DMS 273 (cell line): Measurements from ENCODE around the gene TTC28.
A peak's percentile ranks its signal among the peaks of the same experiment; 100 is the strongest.
"Not testable (repeated sequence)": the region's sequence is repeated elsewhere in the genome, so short reads cannot be mapped to it uniquely, and the experiment has no call there.

Source experiments
- DNase-seq: peaks from one replicate; lab custom pipeline; 2025; ENCODE audit not compliant: unreplicated experiment; lab: John Stamatoyannopoulos, UW

Gene TTC28

DNA sequence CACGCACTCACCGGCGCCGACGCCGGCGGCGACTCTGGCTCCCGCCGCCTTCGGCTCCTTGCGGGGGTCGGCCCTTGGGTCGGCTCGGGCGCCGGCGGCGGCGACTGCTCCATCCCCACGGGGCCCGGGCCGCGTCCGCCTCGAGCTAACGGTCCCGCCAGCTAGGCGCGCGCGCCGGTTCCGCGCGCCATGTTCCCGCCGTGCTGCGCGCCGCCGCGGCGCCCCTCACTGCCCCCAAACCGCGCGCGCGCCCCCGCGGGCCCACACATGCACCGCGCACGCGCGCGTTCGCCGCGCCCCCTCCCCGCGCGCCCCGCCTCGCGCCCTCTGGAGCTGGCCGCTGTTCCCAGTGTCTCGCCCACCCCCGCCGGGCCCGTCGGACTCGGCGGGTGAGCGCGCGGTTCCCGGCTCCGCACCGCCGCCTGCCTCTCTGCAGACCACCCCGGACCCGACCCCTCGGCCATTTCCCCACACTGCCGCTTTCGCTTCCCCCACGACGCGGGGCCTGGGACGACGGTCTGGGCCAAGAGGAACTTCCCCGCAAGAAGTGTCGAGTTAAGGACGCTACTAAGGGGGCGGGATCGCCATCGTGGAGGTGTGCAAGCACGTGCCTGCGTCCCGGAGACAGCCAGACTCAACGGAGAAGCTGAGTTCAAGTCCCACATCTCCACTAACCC is at the start of gene TTC28:
Gene TTC28, minus strand, starts transcription at position 230 of the 677 bp plus-strand sequence. Its CDS starts 117 bp downstream, at position 113.
- DNase-seq = peak; percentile 92

DNA sequence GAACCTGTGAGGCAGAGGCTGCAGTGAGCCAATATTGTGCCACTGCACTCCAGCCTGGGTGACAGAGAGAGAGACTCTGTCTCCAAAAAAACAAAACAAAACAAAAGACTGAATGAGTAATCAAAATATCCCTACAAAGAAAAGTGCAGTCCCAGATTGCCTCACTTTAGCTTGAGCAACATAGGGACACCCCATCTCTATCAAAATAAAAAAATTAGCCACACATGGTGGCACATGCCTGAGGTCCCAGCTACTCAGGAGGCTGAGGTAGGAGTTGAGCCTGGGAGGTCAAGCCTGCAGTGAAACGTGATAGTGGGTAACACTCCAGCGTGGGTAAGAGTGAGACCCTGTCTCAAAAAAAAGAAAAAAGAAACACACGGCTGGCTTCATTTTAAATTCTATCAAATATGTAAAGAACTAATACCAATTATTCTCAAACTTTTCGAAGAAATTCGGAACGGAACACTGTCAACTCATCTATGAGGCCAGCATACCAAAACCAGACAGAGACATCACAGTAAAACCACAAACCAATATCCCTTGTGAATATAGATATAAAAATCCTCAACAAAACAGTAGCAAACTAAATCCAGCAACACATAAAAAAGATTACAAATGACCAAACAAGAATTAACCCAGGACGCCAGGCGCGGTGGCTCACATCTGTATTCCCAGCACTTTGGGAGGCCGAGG is 49.1 kb upstream of the TTC28 start:
- DNase-seq = no peak

DNA sequence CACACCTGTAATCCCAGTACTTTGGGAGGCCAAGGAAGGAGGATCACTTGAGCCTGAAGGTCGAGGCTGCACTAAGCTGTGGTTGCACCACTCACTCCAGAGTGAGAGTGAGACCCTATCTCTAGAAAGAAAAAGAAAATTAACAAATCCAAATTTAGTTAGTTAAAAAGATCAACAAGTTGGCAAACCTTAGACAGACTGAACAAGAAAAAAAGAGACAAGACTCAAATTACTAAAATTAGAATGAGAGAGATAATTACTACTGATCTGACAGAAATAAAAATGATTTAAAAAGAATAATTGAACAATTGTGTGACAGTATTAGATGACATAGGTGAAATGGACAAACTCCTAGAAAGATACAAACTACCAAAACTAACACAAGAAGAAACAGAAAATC is 48.4 kb upstream of the TTC28 start:
- DNase-seq = no peak

DNA sequence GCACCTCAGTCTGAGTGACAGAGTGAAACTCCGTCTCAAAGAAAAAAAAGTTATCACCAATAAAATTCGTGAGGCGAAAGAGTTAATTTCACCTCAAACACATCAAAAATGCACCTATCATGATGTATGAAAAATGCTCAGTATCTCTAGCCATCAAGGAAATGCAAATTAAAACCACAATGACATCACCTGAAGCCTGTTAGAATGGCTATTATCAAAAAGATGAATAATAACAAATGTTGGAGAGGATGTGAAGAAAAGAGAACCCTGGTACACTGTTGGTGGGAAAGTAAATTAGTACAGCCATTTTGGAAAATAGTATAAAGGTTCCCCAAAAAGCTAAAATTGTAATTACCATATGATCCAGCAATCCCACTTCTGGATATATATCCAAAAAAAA is 38.4 kb upstream of the TTC28 start:
- DNase-seq = no peak

DNA sequence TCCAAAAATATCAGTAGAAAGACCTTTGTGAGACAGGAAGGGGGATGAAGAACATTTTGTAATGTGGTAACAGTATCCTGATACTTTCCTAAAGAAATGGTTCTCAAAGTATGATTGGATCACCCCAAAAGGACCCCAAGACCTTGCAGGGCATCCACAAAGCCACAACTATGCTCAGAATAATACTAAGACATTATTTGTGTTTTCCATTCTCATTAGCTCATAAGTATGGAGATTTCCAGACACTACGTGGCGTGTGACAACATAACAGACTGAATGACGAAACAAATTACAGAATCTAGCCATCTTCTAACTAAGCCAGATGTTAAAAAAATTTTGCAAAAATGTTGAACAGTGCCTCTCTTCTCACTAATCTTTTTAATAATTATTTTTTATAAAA is 37.0 kb upstream of the TTC28 start:
- DNase-seq = no peak

DNA sequence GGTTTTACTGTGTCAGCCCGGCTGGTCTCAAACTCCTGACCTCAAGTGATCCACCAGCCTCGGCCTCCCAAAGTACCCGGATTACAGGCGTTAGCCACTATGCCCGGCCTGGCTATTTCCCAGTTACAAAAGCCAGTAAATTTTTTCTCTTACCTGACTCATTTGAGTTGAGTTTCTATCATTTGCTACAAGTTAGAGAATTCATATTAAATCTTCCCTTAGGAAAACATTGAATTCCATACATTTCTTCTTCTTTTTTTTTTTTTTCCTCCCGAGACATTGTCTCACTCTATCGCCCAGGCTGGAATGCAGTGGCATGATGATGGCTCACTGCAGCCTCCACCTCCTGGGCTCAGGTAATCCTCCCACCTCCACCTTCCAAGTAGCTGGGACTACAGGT is 36.0 kb upstream of the TTC28 start:
- DNase-seq = no peak

DNA sequence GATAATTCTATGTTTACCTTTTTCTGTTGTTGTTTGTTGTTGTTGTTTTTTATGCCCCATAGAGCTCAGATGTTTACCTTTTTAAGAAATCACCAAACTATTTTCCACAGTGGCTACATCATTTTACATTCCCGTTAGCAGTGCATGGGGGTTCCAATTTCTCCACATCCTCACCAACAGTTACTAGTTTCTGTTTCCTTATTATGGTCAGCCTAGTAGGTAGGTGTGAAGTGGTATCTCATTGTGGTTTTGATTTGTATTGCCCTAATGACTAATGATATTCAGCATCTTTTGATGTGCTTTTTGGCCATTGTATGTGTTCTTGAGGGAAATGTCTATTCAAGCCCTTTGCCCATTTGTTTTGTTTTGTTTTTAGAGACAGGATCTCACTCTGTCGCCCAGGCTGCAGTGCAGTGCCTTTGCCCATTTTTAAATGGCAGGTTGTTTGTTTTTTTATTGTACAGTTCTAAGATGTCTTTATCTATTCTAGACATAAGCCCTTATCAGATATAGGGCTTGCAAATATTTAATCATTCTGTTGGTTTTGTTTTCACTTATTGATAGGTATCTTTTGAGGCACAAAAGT is 34.5 kb upstream of the TTC28 start:
- no peak for DNase-seq

DNA sequence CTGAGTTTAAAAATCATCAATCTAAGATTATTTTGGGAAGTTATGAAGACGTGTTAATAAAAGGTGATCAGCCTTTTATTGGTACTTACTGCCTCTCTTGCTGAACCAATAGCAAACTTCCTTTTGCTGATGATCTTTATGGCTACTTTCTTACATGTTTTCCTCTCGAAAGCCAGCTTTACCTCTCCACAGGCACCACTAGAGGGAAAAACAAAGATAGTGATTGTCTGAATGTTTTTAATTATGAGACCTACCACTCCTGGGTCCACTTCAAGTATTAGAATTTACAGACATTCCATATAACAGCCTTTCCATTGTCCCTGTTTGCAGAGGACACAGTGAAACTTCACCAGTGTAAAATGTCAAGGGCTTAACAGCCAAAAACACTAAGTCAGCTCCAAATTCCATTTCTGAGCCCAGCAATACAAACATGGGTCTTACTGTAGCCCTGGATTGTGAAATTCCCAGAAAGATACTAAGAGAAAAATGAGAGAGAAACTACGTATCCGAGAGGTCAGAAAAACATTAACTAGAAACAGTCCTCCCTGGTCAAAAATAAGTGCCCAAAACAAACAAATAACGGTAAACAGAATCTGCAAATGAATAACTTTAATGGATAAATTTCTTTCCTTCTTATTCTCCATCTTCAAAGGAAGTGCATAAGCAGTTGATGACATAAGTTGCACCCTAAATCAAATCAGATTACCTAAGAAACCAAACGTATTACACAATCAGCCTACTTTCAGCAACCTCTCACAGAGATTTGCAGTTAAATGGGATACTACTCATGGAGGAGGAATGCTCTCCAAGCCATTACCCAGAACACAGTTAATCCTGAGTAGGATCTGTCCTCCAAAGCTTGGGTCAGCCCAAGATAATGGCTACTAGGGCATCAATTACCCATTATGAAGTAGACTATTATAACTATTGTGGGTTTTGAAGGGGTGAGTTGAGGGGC is 32.5 kb upstream of the TTC28 start:
- no peak for DNase-seq

DNA sequence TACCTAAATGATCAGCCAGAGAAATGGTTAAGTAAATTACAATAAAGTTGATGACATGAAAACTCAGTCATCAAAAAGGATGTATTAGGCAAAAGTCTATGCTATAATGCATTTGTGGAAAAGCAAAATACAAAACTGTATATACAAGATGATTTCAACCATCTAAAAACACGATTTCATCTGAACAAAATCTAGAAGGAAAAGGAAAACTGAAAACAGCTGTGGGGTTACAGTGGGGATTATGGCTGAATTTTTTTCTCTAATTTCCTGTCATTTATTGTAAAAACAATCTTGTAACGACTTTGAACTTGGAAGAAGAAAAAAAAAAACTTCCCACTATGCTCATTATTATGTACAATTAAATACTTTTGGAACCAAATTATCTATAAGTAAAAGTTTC is 31.7 kb upstream of the TTC28 start:
- no peak for DNase-seq

DNA sequence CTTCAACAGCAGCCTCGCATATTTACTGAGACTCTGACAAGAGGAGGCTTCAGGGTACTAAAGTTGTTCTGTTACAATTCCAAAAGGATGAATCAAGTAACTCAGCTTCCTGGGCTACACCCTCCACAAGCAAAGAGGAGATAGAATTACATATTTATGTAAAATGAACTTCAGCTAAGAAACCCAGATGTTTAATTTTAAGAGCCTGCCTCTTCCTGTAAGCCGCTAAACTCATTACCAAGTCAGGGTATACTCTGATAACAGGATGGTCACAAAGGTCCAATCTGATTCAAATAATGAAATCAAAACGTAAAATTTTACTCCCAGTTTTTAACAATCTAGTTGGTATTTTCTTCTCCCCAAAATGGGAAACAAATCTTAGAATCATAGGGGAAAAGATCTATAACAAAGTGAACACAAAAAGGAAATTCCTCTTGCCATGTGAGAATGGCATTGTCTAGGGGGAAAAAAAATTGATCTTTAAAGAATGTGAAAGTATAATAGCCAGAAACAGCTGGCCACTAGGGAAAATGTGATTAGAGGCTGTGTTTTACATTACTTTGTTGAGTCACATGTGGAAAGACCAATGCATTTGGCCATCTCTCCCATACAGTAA is 31.0 kb upstream of the TTC28 start:
- DNase-seq = no peak

DNA sequence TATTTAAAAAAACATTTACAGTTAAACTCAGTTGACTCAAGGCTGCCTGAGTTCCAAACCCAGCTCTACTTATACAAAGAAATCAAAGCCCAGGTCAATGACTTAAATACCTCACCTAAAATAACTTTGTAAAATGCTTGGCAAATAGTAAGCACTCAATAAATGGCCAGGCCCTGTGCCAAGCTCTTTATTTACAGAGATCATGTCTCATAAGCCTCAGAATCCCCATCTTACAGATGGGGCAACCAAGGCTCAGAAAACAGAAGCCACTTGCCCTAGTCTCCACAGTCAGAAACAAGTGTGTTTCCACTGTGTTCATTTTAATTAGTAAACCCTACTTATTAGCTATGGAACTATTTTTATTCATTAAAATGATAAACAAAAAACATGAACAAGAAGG is 30.5 kb upstream of the TTC28 start:
- no peak for DNase-seq

DNA sequence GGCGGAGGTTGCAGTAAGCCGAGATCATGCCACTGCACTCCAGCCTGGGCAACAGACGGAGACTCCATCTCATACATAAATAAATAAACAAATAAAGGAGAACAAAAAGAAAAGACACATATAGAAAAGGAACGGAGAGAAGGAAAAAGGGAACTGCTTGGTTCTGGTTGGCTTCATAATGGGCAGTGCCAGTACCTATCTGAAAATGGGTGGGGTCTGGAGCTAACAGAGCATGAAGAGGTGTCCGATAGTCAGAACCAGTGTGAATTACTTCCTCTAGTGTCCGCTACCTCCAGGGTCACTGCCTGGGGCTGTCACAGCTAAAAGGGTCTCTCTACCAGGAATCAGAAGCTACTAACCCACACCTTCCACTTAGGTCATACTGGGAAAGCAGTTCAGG is 27.2 kb upstream of the TTC28 start:
- DNase-seq = no peak

DNA sequence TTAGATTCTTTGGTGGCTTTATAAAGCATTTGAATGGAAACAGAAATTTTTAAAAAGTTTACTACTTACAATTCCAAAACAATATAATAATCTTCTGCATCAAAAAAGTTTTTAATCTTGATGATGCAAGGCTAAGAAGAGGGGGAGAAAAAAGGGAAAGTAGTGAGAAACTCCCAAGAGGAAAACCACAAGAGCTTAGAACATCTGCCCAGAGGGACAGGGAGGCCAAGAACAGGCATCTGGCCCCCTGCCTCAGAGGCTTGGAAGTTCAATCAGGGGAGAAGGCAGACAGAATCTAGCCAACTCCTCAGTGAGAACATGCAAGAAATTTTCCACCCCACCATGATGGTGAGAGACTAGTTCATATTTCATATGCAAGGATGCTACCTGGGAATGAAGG is 23.8 kb upstream of the TTC28 start:
- peak; percentile 18 for DNase-seq

DNA sequence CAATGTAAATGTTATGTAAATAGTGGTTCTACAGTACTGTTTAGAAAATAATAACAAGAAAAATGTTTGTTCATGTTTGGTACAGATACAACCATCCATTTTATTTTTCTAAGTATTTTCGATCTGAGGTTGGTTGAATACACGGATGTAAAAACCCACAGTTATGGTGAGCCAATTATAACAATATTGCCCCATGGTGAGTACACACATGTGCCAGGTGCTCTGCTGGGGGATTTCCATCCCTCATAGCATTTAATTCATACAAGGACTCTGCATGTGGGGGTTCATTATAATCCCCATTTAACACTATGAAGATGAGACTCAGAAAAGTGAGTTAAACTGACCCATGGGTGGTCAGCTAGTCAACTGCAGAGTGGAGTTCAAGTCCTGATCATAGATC is 23.3 kb upstream of the TTC28 start:
- no peak for DNase-seq

DNA sequence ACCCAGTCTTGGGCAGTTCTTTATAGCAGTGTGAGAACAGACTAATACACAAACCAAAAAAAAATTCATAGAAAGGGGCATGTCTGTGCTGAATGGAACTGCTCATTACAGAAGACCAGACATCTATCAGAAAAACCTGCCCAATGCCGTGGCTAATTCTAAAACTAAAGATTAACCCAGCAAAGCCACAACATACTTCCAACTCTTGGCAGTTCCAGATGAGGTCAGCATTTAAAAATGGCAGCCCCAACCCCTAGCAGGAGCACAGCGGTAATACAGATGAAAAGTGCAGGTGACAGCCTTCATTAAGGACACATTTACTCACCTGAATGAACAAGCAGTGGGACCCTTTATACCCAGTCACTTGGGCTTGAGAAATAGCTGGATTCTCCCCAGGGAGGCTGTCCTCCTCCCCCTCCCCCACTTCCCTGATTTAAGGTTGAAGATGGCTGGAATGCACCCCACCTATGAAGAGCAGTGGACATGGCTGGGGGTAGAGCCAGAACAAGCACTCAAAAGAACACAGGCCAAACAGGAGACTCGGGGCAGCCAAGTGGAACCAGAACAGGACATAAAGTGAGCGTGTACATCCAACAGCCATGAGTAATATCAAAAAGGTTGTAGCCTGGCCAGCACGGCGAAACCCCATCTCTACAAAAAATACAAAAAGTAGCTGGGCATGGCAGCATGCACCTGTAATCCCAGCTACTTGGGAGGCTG is 13.6 kb upstream of the TTC28 start:
- not testable (repeated sequence) for DNase-seq

DNA sequence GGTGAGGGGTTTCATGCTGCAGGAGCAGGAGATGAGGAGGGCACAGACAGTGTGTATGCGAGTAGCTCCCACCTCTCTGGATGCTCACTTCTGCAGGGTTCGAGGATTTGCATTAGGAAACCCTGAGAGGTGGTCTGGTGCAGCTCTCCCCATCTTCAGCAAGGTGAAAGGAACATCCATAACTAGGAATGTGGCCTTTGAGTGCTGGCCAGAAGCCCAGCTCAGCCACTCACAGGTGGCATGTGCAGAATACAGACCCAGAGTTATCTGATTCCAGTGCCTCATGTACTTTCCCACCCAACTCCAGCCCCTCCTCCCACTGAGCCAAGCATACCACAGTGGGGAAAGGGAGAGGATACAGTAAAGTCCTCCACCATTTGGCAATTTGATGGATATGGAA is 10.2 kb upstream of the TTC28 start:
- not testable (repeated sequence) for DNase-seq

DNA sequence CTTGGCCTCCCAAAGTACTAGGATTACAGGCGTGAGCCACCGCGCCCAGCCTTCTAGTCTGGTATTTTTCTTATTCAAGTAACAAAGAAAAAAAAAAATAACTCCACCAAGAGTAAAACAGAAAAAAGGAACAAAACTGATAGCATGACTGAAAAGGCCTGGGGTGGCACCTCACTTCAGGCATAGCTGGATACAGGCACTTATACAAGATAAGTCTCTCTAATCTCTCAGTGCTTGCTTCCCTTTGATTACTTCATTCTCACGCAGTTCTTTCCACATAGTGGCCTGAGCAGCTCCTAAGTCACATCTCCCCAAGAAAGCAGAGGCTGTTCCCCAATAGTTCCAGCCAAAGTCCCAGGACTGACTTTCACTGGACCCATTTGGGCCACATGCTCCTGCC is 3.3 kb upstream of the TTC28 start:
- DNase-seq = not testable (repeated sequence)

DNA sequence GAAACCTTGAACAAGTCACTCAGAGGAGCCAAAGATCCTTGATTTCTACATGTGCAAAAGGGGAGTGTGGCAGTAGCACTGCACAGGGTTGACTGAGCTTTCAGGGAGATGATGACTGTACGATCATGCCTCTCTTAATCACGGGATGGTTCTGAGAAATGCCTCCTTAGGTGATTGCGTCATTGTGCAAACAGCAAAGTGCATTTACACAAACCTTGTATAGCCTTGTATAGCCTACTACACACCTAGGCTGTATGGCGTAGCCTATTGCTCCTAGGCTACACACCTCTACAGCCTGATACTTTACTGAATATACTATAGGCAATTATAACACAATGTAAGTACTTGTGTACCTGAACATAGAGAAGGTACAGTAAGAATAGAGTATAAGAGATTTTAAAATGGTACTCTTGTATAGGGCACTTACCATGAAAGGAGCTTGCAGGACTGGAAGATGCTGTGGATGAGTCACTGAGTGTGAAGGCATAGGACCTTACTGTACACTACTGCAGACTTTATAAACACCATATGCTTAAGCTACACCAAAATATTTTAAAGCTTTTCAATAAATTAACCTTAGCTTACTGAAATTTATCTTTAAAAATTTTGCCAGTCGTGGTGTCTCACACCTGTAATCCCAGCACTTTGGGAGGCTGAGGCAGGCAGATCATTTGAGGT is 1.3 kb upstream of the TTC28 start:
- DNase-seq = not testable (repeated sequence)

DNA sequence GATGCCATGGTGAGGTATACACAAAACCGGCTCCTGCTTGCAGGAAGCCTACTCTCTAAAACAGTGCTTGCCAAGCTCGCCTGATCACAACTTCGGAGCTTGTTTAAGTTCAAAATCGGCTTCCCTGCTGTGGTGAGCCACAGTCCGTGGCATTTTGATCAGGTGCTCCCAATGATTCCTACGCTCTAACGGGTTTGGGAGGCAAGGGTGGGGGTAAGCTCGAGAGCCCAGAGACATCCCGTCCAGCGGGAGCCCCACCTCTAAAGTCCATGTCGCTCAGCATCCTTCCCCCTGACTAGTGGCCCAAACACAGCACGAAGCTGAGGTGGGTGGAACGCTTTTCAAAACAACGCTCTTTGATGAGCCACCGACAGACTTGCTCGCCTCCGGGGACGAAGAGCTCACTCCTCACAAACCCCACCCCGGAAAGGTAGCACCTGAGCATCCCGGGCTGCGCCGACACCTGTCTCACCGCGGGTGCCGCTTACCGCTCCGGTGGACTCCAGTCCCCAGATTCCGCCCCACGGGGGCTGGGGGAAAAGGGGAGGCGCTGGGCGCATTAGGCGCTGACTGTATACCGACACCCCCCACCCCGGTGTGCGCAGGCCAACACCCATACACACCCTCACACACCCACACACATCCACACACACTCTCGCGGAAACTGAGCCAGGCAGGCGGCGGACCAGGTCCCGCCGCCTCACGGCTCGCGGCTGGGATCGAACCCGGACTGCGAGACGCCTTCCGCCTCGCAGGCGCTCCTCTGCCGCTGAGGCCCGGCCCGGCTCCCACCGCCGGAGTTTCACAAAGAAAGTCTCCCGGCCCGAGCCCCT is 646 bp downstream of the TTC28 start:
- DNase-seq = peak; percentile 72
